B cell (primary cell): Measurements from ENCODE around the gene CSNK2B. TPM values are rescaled to one million over a fixed set of nuclear protein-coding genes. Genes with fewer than 3 reads are reported as not detected.
A peak's percentile ranks its signal among the peaks of the same experiment; 100 is the strongest.

Experiments used
- ATAC-seq: fragments of 200-7000 bp; cut with Tn5 transposase; one replicate; pipeline ENCODE4 v1.10.0; 2021; ENCODE audit warnings: low read depth, mild to moderate bottlenecking, moderate number of reproducible peaks, moderate library complexity
- CTCF ChIA-PET: fragments of 350-600 bp; sonication (Branson Sonifier 250); formaldehyde crosslinking; loops from one replicate; lab custom pipeline; 2021; ENCODE audit warnings: antibody characterized with exemption, inconsistent platforms; lab: Charles Lee
- POLR2A ChIA-PET: fragments of 350-600 bp; sonication (Branson Sonifier 250); formaldehyde crosslinking; loops from one replicate; lab custom pipeline; 2021; ENCODE audit warnings: antibody characterized with exemption; lab: Charles Lee
- DNase-seq: peaks from one replicate; pipeline ENCODE4 v3.0.0; 2013
- H2AFZ ChIP-seq: 2 replicates; pipeline ENCODE4 v1.6.1; 2012; ENCODE audit warnings: mild to moderate bottlenecking, low read depth, low read length; ENCODE audit not compliant: insufficient read depth, poor library complexity, severe bottlenecking
- H3K27ac ChIP-seq, 2 donors: 1 replicate in 1 of 2; 2 replicates in 1 of 2; pipeline ENCODE4 v1.5.1; 2012 to 2013; ENCODE audit warnings: low read length in 2 of 2, mild to moderate bottlenecking in 2 of 2, moderate library complexity in 1 of 2
- H3K27me3 ChIP-seq, 4 experiments: fragments of 200-600 bp in 1 of 4; sonication (generic) in 1 of 4; replicated peaks in 1 of 4; 1 replicate in 2 of 4; 2 replicates in 2 of 4; pipeline versions ENCODE4 v1.6.1 to v1.7.0; 2013 to 2016; ENCODE audit warnings: low read length in 3 of 4, mild to moderate bottlenecking in 2 of 4, mixed read lengths in 1 of 4, moderate library complexity in 1 of 4; ENCODE audit not compliant: insufficient read depth in 4 of 4, control insufficient read depth in 3 of 4; ENCODE audit errors: control extremely low read depth in 1 of 4
- H3K36me3 ChIP-seq, 2 experiments: replicated peaks in 1 of 2; 1 replicate in 1 of 2; 2 replicates in 1 of 2; pipeline versions ENCODE4 v1.6.1 to v1.7.1; 2013; ENCODE audit warnings: low read length in 1 of 2; ENCODE audit not compliant: insufficient read depth in 2 of 2, control insufficient read depth in 1 of 2; ENCODE audit errors: control extremely low read depth in 1 of 2, extremely low read depth in 1 of 2
- H3K4me1 ChIP-seq, 2 donors: fragments of 200-600 bp in 1 of 2; sonication (generic) in 1 of 2; 1 replicate in 1 of 2; 2 replicates in 1 of 2; pipeline versions ENCODE4 v1.5.1 to v1.6.1; 2013 to 2017; ENCODE audit warnings: low read length in 2 of 2; ENCODE audit not compliant: control insufficient read depth in 2 of 2, insufficient read depth in 2 of 2
- H3K4me2 ChIP-seq: replicated peaks from 2 replicates; pipeline ENCODE3; 2012; ENCODE audit warnings: mild to moderate bottlenecking, low read depth, low read length; ENCODE audit not compliant: poor library complexity, severe bottlenecking
- H3K4me3 ChIP-seq, 5 experiments: fragments of 200-600 bp in 1 of 5; sonication (generic) in 1 of 5; 1 replicate in 3 of 5; 2 replicates in 2 of 5; pipeline versions ENCODE4 v1.5.1 to v1.7.0; 2011 to 2016; ENCODE audit warnings: low read length in 4 of 5, mild to moderate bottlenecking in 4 of 5, low read depth in 2 of 5, control low read depth in 1 of 5, moderate library complexity in 1 of 5; ENCODE audit not compliant: insufficient read depth in 1 of 5; ENCODE audit errors: control extremely low read depth in 1 of 5, extremely low read depth in 1 of 5
- H3K79me2 ChIP-seq: fragments of 200-600 bp; sonication (generic); one replicate; pipeline ENCODE4 v1.6.0; 2016; ENCODE audit warnings: low read length; ENCODE audit not compliant: control insufficient read depth, insufficient read depth
- H3K9ac ChIP-seq: fragments of 200-600 bp; sonication (generic); 2 replicates; pipeline ENCODE4 v1.6.1; 2017; ENCODE audit warnings: mild to moderate bottlenecking, low read length, moderate library complexity
- H3K9me3 ChIP-seq, 3 donors: one replicate each; pipeline versions ENCODE4 v1.6.1 to v1.7.1; 2013; ENCODE audit warnings: low read length in 2 of 3; ENCODE audit not compliant: control insufficient read depth in 2 of 3, insufficient read depth in 1 of 3; ENCODE audit errors: control extremely low read depth in 1 of 3
- H4K20me1 ChIP-seq: 2 replicates; pipeline ENCODE4 v1.6.0; 2012; ENCODE audit warnings: mild to moderate bottlenecking, low read length; ENCODE audit not compliant: insufficient read depth, control insufficient read depth, poor library complexity, severe bottlenecking
- H3K27ac Mint-ChIP-seq: one replicate; pipeline ENCODE4 v1.8.0; 2021; ENCODE audit warnings: mixed read lengths
- H3K27me3 Mint-ChIP-seq: one replicate; pipeline ENCODE4 v1.8.0; 2021; ENCODE audit warnings: mixed read lengths
- H3K4me1 Mint-ChIP-seq: one replicate; pipeline ENCODE4 v1.8.0; 2021; ENCODE audit warnings: mixed read lengths
- H3K4me3 Mint-ChIP-seq: one replicate; pipeline ENCODE4 v1.8.0; 2021; ENCODE audit warnings: mixed read lengths
- H3K9me3 Mint-ChIP-seq: one replicate; pipeline ENCODE4 v1.8.0; 2022; ENCODE audit warnings: mixed read lengths; ENCODE audit not compliant: insufficient read depth
- CTCF ChIP-seq: fragments of 200-600 bp; IDR thresholded peaks from one replicate; pipeline ENCODE4 v1.8.0; 2022; ENCODE audit warnings: antibody characterized with exemption, mild to moderate bottlenecking
- EZH2 ChIP-seq: IDR thresholded peaks from 2 replicates; pipeline ENCODE4 v1.6.1; 2012; ENCODE audit warnings: borderline replicate concordance, low read depth, mild to moderate bottlenecking, moderate library complexity, low read length; ENCODE audit not compliant: insufficient read depth, poor library complexity, severe bottlenecking
- WGBS: methylation state at CpG from one replicate; pipeline ENCODE4 v1.1.5; 2013; ENCODE audit warnings: missing lambda C conversion rate; ENCODE audit not compliant: insufficient coverage; 5-methylcytosine and 5-hydroxymethylcytosine counted together
- intact Hi-C: fragments of 100-400 bp; cut with micrococcal nuclease; formaldehyde crosslinking; loops from one replicate; pipeline ENCODE4 v1.10.0; 2022
- polyA plus RNA-seq: library from polyadenylated mRNA; depleted of rRNA; stranded (reverse); fragments of >200 nt; gene quantifications from 2 replicates; pipeline ENCODE4 v1.2.3, GENCODE V29; 2012
- total RNA-seq, 2 donors: library from RNA; stranded (reverse); fragments of 120-200 nt in 1 of 2; gene quantifications; 1 replicate in 1 of 2; 2 replicates in 1 of 2; pipeline versions ENCODE4 v1.2.3 to v1.2.4, GENCODE V29; 2013 to 2022

CSNK2B gene
- total and polyA plus RNA-seq, 2 donors (not counting 1 experiment from before 2014, with no cell fraction given) = 142 to 146 TPM

- Mint-ChIP-seq H3K27ac (peak overlapping the region; percentile 57), H3K9me3 (no peaks in the 10 kb centered on the region), H3K27me3 (no peaks in the 10 kb centered on the region), H3K4me1 (peaks cover 43% of the 10 kb centered on the region), H3K4me3 (peak overlapping the region; percentile 88)
- ATAC-seq = peak; percentile 48
- TF ChIP-seq CTCF (no peak), EZH2 (no peak)
- CTCF ChIA-PET = interaction anchor here (0.6 to 2.3 kb wide), 18 partner anchors 10 to 498 kb away, joined by 3 to 57 read pairs (median 4); partner anchors contain the start of genes ABHD16A, HSPA1A, HSPA1L and LSM2
- H3K36me3 ChIP-seq = peaks cover 0 to 7% of the 10 kb centered on the region in 2 experiments
- peak overlapping the region; percentile 80 for H2AFZ ChIP-seq
- no peaks in the 10 kb centered on the region for H4K20me1 ChIP-seq
- H3K4me3 ChIP-seq = peak overlapping the region; percentile 44 to 69 (median 53)
- 0% methylated on average over 37 of the region's 40 CpGs for WGBS
- H3K27ac ChIP-seq = peak overlapping the region in 1 of 2 donors; percentile 50
- intact Hi-C loops = loop anchor here (1.0 to 2.0 kb wide), 4 partner anchors 22 to 272 kb away; partner anchors contain the start of gene ABHD16A
- POLR2A ChIA-PET = interaction anchor here (0.5 to 1.5 kb wide), 5 partner anchors 16 to 181 kb away, joined by 3 to 10 read pairs (median 3); partner anchors contain the start of genes ABHD16A and NEU1
- peak overlapping the region; percentile 77 for H3K9ac ChIP-seq
- H3K4me1 ChIP-seq = peaks cover 19 to 38% of the 10 kb centered on the region in 2 donors
- no peaks in the 10 kb centered on the region for H3K27me3 ChIP-seq
- H3K4me2 ChIP-seq = peak overlapping the region; percentile 99
- no peaks in the 10 kb centered on the region for H3K79me2 ChIP-seq
- peak; percentile 63 for DNase-seq
- H3K9me3 ChIP-seq = no peaks in the 10 kb centered on the region
Observed at GRCh38 chr6:31681135-31681671, 15.3 kb downstream of the CSNK2B start.

- Mint-ChIP-seq H3K9me3 (no peaks in the 10 kb centered on the region), H3K27me3 (no peaks in the 10 kb centered on the region), H3K4me1 (peaks cover 25% of the 10 kb centered on the region), H3K27ac (peak overlapping the region; percentile 59), H3K4me3 (no peak overlapping the region)
- intact Hi-C loops = no loop called here
- peaks cover 0 to 31% of the 10 kb centered on the region in 2 experiments for H3K36me3 ChIP-seq
- H3K9me3 ChIP-seq = no peaks in the 10 kb centered on the region
- H3K4me2 ChIP-seq = no peak overlapping the region
- H3K27ac ChIP-seq = no peak overlapping the region
- POLR2A ChIA-PET = interaction anchor here (1.0 kb wide), 1 partner anchor 22 kb away, joined by 3 read pairs; no protein-coding TSS in a partner anchor
- H3K27me3 ChIP-seq = no peaks in the 10 kb centered on the region
- H3K9ac ChIP-seq = no peak overlapping the region
- TF ChIP-seq EZH2 (no peak), CTCF (no peak)
- no peak for DNase-seq
- no peak overlapping the region for H3K4me3 ChIP-seq
- CTCF ChIA-PET = interaction anchor here (0.6 to 1.8 kb wide), 4 partner anchors 40 to 146 kb away, joined by 3 to 9 read pairs (median 4); partner anchors contain the start of gene MPIG6B
- H3K4me1 ChIP-seq = peaks cover 13 to 31% of the 10 kb centered on the region in 2 donors
- H4K20me1 ChIP-seq = no peaks in the 10 kb centered on the region
- ATAC-seq = no peak
- H2AFZ ChIP-seq = no peak overlapping the region
- 99% methylated on average over 8 of the region's 13 CpGs for WGBS
- no peaks in the 10 kb centered on the region for H3K79me2 ChIP-seq
Observed at GRCh38 chr6:31683591-31683990, 17.7 kb downstream of the CSNK2B start.
